ENCODE measurements around the gene ATL2.
"Not testable (repeated sequence)": the region's sequence is repeated elsewhere in the genome, so short reads cannot be mapped to it uniquely, and the experiment has no call there.

The ATL2 gene

GRCh38 chr2:38268691-38269327 lies 108.3 kb downstream of the ATL2 start:
- no peak for DNase-seq

DNA sequence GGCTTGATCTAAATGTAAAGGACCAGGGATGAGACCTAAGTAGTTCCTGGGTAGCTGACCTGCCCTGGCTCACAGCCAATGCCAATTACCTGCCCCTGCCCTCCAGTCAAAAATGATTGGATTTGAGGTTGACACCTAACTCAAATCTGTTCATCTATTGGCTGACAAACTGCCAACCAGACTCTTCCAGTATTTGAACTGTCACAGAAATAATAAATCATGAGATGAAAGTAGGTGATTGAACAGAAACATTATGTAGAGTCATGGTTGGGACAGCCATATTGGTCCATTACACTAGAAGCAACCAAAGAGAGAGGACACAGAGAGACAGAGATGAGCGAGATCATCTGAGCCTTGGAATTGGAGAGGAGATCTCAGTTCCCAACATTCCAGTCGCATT lies 109.1 kb downstream of the ATL2 start:
- DNase-seq, result no peak

DNA sequence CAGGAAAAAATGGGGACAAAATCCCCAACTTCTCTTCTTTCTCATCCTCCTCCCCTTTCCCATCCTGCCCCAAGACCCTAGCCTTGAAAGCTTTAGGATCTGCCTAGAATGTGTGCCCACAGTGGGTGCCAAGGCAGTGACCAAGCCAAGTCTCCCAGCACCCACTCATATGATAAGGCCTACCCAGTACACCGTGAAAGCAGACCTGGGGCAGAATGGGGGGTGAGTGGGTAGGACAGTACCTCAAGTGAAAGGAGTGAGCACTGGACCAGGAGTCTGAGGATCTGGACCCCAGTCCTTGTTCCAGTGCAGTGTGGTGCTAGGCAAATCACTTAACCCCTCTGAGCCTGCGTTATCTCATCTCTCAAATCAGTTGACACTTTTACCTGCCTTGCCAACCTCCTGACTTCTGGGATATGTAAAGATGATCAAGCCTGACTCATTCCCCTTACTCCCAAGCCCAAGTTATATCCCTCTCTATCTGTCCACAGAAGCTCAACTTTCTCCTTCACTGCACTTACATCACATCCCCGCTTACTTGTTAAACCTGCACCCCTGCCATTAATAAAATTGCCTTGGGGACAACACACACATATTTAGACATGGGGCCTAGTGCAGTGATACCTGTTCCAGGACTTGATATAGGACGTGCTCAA lies 109.7 kb downstream of the ATL2 start:
- DNase-seq, result no peak

DNA sequence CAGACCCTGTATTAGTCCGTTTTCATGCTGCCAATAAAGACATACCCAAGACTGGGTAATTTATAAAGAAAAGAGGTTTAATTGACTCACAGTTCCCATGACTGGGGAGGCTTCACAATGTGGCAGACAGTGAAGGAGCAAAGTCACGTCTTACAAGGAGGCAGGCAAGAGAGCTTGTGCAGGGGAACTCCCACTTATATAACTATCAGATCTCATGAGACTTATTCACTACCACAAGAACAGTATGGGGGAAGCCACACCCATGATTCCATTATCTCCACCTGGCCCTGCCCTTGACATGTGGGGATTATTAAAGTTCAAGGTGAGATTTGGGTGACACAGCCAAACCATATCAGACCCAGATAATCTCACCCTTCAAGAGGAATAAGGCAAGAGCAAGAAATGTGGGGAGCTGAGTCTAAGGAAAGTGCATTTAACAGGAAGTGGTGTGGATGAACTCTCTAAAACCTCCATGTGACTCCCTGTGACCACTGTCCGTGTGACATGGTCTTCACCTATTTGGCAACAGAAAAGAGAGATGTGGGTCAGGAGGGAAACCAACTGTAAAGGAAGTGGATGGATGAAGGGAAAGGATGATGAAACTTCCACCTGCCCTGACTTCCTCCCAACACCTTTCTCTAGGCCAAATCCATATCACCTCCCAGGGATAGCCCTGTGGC lies 110.6 kb downstream of the ATL2 start:
- no peak for DNase-seq

DNA sequence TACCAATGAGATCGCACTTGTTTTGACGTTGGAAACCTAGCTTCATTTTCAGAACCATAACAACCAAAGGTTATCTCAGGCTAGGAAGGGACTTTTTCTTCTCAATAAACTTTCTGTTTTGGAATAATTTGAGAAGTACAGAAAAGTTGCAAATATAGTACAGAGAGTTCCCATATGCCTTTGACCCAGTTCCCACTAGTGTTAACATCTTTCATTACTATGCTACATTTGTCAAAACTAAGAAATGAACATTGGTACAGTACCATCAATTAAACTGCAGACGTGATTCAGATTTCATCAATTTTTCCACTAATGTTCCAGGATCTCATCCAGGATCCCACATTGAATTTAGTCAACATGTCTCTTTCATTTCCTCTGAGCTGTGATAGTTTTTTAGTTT lies 111.6 kb downstream of the ATL2 start:
- DNase-seq, result no peak

DNA sequence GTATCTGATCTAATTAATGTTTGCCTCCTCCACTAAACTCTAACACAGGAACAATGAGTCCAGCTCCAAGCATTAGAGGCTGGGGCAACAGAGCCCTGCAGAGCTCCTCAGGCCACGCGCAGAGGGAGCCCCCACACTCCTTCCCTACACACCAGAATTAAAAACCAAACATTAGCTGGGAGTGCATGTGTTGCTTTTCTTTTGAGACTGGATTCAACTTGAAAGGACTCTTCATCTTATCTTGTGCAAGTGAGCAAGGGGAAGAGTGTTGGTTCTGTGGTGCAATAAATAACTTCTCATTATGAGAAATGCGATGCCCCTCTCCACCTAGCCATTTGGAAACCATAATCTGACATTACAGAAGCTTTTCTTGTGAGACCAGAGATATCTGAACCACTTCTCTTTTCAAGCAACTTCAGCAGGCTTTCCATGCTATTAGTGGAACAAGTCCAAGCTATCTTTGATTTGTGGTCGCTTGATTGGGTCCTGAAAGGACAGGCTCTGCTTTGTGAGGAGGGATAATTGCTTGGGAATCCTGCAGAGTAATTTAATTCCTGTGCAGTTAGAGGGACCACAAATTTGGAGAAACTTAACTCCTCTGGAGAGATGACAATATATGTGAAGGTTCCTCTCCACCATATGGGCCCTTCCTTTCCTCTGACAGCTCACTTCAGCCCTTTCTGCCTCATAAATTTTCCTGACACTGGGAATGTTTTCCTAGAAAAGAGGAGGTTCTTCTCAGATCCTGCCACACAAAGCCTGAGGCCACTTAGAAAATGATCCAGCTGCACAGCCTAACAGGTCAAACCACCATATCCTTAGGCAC lies 112.5 kb downstream of the ATL2 start:
- DNase-seq, result no peak

DNA sequence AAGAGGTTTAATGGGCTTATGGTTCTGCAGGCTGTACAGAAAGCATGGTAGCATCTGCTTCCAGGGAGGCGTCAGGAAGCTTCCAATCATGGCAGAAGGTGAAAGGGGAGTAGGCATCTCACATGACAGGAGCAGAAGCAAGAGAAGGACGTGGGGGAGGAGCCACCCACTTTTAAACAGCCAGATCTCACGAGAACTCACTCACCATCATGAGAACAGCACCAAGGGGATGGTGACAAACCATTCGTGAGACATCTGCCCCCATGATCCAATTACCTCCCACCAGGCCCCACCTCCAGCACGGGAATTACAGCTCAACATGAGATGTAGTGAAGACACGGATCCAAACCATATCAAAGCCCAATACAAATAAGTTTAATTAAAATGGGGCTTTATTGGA lies 113.8 kb downstream of the ATL2 start:
- no peak for DNase-seq

- no peak for DNase-seq
These were observed 114.8 kb downstream of the ATL2 start for GRCh38 chr2:38262069-38262871.

DNA sequence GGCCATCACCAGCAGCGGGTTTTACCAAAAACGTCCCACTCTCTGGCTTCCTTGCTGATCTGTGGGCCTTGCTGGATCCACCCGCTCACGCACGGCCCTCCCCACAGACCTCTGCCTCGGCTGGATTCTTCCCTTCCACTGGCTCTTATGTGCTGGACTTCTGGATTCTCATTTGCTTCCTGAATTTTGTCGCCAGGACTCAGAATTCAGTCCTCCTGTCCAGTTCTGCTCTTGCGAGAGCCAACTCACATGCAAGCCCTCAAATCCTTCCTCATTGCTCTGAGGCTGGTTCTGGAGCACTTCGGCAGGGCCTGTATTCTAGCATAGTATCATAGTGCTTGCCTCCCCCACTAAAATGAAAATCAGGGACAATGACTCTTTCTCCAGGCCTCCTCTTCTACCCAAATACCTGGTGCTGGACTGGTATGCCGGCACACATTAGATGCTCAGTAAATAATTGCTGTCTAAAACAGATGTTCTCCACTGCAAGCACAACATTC lies 115.5 kb downstream of the ATL2 start:
- no peak for DNase-seq

DNA sequence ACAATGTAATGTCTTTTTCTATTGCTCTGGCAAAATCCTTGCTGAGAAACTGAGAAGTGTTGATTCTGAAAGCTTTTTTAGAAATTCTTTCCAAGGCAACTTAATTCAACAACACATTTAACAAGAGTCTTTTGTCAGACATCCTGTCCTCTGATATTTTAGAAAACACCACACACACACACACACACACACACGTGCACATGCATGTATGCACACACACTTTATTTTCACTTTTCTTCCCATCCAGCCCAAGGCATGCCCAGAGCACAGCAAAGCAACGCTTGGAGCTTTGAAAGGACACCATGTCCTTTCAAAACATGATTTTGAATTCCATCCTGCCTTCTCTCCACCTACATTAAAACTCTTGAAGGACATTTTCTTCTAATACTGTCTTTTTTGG lies 116.1 kb downstream of the ATL2 start:
- DNase-seq, result no peak

- no peak for DNase-seq
These were observed 116.6 kb downstream of the ATL2 start for GRCh38 chr2:38260469-38260868.

GRCh38 chr2:38259311-38259710 lies 117.8 kb downstream of the ATL2 start:
- DNase-seq, result no peak

DNA sequence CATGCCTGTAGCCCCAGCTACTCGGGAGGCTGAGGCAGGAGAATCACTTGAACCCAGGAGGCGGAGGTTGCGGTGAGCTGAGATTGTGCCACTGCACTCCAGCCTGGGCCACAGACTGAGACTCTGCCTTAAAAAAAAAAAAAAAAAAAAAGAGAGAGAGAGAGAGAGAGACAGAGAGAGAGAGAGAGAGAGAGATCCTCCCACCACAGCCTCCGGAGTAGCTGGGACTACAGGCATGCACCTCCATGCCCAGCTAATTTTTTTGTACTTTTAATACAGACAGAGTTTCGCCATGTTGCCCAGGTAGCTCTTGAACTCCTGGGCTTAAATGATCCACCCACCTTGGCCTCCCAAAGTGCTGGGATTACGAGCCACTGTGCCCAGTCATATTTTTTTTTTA lies 119.4 kb downstream of the ATL2 start:
- not testable (repeated sequence) for DNase-seq

- DNase-seq, result no peak
These were observed 120.5 kb downstream of the ATL2 start for GRCh38 chr2:38256610-38257009.

- DNase-seq, result no peak
These were observed 121.9 kb downstream of the ATL2 start for GRCh38 chr2:38255211-38255610.

- no peak for DNase-seq
These were observed 122.3 kb downstream of the ATL2 start for GRCh38 chr2:38254796-38255195.

- no peak for DNase-seq
These were observed 125.1 kb downstream of the ATL2 start for GRCh38 chr2:38251940-38252339.

DNA sequence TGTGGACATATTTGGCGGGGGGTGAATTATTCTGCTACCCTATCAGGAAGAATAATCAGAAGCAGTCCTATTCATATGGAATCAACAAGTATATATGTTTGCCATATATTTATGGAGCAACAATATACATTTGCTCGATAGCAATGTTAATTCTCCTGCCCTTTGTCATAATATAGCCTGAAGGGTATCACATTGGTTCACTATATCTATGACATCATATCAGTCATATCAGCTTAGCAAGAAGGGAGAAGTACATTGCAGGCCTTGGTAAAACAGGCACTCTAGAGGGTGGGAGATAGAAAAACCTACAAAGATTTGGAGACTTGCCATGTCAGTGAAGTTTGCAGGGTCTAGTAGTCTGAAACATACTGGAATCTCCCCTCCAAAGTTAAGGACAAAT lies 128.4 kb downstream of the ATL2 start:
- DNase-seq, result no peak

GRCh38 chr2:38248255-38248654 lies 128.8 kb downstream of the ATL2 start:
- DNase-seq, result no peak

GRCh38 chr2:38246105-38246504 lies 131.0 kb downstream of the ATL2 start:
- no peak for DNase-seq

DNA sequence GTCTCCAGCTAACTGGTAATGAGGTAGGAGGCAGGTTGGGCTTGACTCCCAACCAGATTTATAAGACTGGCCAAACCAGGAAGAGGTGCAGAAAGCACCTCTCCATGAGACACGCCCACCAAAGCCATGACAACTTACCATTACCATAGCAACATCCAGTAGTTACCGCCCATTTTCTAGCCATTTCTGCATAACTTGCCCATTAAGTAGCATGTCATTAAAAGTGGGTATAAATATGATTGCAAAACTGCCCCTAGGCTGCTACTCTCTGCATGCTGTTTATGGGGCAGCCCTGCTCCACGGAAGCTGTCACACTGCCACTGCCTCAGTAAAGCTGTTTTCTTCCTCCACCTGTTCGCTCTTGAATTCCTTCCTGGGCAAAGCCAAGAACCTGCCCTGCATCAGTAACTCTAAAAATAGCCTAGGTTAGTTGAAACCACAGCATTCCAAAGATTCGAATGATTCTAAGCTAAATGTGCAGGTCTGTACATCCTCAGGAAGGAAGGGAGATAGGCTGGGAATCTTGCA lies 131.9 kb downstream of the ATL2 start:
- peak; percentile 34 for DNase-seq

GRCh38 chr2:38244301-38244700 lies 132.8 kb downstream of the ATL2 start:
- no peak for DNase-seq
